ENCODE measurements around the gene AMD1.
A peak's percentile ranks its signal among the peaks of the same experiment; 100 is the strongest.
"Not testable (repeated sequence)": the region's sequence is repeated elsewhere in the genome, so short reads cannot be mapped to it uniquely, and the experiment has no call there.

Gene AMD1

DNA sequence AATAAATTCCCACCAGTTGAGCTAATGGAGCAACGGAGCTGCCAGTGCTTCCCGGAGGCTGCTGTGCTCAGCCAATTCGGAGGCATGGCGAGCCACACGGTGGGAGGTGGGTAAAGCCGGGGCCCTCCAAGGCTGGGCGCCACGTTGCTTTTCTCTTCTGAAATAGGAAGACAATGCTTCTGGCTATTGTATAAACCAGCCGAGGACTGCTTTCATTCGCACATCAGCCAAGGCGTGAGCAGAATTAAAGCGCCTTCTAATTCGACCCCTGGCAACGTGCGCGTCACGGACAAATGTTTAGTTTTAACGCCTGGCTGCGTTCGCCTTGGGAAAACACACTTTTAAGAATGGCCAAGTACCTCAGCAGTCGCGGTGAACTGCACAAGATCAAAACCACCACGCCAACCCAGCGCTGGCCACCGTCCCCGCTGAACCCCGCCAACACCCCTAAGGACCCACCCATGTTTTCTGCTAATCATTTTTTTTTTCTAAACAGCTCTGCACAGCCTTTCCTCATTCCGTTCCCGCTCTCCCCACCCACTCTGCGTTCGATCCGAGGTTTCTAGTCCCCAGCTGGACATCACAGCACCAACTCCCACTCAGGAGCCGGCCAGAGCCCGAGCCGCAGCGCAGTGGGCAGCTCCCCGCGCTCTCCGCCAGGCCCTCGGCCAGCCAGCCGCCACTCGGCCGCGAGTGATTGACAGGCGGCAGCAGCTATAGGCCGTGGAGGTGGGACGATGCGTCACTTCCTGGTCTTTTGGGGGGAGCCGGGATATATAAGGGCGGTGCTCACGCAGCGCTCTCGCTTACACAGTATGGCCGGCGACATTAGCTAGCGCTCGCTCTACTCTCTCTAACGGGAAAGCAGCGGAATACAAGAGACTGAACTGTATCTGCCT lies at the start of gene AMD1:
AMD1 (plus strand) TSS at position 805 of the 899 bp plus-strand sequence. CDS start 321 bp downstream, outside the sequence.
- DNase-seq (ENCODE audit: low read depth in 2 of 2): peak; percentile 86 to 88

DNA sequence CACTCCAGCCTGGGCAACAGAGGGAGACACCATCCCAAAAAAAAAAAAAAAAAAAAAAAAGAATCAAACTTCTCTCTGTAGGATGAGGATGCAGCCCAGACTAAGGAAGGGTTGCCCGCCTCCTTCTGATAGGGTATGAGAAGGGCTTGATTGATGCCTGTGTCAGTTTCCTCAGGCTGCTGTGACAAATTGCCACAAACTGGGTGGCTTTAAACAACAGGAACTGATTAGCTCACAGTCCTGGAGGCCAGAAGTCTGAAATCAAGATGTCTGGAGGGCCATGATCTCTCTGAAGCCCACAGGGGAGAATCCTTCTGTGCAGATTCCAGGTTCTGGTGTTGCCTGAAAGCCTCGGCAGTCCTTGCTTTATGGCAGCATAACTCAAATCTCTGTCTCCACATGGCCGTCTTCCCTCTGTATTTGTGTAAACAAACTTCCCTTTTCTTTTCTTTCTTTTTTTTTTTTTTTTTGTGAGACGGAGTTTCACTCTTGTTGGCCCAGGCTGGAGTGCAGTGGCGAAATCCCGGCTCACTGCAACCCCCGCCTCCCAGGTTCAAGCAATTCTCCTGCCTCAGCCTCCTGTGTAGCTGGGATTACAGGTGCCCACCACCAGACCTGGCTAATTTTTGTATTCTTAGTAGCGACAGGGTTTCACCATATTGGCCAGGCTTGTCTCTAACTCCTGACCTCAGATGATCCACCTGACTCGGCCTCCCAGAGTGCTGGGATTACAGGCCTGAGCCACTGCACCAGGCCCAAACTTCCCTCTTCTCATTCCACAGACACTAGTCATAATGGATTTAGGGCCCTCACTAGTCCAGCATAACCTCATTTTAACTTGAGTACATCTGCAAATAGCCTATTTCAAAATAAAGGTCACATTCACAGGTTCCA lies 48.1 kb upstream of the AMD1 start:
- no peak for DNase-seq (ENCODE audit: low read depth in 2 of 2)

DNA sequence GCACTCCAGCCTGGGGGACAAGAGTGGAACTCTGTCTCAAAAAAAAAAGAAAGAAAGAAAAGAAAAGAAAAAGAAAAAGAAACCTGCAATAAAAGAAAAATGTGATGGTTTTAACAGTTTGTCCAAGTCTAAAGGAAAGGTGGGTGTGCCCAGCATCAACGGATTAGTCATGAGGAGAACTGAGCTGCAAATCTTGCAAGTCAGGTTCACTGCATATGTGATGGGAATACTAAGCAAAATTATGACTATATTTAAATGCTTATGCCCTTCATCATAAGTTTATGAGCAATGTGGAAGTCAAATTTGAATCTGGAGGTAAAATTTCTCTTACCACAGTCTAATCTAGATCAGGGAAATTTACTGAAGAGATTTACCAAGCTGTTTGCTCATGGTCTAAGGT lies 46.2 kb upstream of the AMD1 start:
- no peak for DNase-seq (ENCODE audit: low read depth in 2 of 2)

DNA sequence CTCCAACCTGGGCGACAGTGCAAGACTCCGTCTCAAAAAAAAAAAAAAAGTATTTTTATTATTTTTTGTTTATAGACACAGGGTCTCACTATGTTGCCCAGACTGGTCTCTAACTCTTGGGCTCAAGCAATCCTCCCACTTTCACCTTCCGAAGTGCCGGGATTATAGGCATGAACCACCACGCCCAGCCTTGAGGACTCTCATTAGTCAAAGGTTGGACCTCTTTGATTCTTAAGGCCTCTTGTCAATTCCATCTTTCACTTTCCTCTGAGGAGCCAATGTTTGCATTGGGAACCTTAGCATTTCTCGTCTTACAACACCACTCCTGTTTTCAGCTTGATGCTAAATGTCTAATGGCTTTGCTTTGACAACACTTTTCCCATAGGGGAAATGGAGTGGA lies 43.2 kb upstream of the AMD1 start:
- no peak for DNase-seq (ENCODE audit: low read depth in 2 of 2)

DNA sequence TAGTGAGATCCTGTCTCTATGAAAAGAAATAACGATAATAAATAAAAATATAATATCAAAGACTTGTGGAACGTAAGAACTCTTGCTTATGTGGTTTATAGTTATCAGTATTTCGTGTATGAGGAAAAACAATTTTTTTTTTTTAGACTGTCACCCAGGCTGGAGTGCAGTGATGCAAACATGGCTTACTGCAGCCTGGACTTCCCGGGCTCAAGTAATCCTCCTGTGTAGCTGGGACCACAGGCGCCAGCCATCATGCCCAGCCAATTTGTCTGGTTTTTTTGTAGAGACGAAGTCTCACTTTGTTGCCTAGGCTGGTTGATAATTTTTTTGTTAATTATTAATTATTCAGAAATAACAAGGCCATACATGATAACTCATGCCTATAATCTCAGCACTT lies 40.8 kb upstream of the AMD1 start:
- DNase-seq (ENCODE audit: low read depth in 2 of 2): no peak

DNA sequence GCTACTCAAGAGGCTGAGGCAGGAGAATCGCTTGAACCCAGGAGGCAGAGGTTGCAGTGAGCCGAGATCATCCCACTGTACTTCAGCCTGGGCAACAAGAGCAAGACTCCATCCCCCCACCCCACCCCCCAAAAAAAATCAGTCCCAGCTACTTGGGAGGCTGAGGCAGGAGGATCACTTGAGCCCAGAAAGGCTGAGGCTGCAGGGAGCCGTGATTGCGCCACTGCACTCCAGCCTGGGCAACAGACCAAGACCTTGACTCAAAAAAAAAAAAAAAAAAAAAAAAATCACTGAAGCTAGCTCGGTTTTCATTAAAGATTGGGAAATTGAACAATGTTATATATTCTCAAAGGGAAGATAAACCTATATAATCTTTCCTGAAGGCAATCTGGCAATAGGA lies 38.8 kb upstream of the AMD1 start:
- not testable (repeated sequence) for DNase-seq (ENCODE audit: low read depth in 2 of 2)

DNA sequence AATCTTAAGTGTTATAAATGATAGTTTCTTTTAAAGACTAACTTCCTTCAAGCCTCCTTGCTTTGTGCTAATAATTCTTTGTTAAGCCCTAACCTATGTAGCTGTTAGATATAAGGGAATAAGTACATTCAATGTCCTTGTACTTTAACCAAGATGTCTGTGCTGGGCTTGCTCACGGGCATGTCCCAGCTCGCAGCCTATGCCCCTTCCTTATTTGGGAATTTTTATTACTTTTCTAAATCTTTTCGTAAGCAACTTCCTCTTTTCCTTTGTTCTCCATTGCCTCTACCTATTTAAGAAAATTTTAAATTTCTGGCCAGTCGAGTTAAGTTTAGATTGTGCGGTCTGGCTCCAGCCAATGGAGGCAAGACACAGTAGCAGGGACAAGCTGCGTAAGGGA lies 33.3 kb upstream of the AMD1 start:
- DNase-seq (ENCODE audit: low read depth in 2 of 2): no peak

DNA sequence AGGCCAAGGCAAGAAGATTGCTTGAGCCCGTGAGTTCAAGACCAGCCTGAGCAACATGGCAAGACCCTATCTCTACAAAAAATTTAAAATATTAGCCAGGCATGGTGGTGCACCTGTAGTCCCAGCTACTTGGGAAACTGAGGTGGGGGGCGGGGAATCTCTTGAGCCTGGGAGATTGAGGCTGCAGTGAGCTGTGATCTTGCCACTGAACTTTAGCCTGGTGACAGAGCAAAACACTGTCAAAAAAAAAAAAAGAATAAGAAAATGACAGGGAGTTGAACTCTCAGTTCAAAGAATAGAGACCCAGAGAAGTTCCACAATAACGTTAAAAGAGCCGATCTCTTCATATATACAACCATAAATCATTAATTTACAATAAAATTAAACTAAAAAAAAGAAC lies 24.8 kb upstream of the AMD1 start:
- DNase-seq (ENCODE audit: low read depth in 2 of 2): no peak

DNA sequence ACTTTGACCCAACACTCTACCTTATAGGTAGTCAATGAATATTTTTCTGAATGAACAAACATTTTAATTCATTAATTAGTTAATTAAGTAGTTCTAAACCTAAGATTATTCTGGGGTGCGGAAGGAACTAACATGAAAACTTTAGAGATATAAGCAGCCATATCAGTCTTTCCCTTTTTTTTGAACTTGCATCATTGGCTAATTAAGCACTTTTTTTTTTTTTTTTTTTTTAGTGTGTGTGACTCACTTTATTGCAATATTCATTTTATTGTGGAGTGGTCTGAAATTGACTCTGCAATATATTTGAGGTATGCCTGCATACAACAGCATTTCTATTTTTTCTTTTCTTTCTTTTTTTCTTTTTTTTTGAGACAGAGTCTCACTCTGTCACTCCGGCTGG lies 21.8 kb upstream of the AMD1 start:
- no peak for DNase-seq (ENCODE audit: low read depth in 2 of 2)

DNA sequence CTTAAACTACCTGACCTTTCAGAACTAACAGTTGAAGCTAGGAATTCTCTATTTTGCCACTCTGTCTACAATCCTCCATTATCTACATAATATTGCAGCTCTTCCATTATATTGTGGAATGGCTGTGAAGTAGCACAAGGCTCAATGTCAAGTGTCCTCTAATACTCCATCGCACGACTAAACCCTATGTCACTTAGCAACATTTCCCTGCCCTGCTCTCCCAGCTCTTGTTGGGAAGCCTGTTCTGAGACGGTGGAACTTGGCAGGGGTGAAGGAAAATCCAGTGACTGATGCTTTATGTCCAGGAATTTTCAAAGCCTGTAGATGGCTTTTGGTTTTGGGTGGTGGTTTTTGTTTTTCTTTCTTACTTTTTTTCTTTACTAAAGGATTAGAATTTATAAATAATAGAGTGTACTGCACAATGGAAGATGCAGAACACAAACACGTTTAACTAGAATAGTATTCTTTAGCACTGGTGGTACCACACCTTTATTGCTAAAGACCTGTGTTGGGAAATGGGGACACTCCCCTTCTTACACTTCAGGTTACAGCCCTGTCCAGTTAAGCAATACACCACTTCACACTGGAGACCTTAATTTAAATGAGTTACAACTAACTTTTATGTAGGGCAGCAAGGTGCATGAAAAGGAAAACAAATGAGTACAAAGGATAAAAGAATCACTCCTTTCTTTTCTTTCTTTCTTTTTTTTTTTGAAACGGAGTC lies 20.7 kb upstream of the AMD1 start:
- no peak for DNase-seq (ENCODE audit: low read depth in 2 of 2)

DNA sequence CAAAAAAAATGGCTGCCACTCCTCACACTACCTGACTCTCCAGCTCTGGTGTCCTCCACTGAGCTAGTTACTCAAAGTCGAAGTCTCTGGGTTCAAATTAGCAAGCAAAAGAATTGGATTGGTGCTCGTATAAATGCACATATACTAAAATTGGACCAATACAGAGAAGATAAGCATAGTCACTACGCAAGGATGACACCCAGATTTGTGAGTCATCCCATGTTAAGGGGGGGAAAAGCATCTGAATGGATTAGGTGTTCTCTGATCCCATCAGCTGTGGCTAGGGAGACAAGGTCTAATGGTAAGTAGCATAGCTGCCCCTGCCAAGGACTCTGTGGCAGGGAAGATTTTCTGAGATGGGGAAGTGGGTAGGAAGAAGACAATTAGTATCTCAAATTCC lies 18.3 kb upstream of the AMD1 start:
- no peak for DNase-seq (ENCODE audit: low read depth in 2 of 2)

DNA sequence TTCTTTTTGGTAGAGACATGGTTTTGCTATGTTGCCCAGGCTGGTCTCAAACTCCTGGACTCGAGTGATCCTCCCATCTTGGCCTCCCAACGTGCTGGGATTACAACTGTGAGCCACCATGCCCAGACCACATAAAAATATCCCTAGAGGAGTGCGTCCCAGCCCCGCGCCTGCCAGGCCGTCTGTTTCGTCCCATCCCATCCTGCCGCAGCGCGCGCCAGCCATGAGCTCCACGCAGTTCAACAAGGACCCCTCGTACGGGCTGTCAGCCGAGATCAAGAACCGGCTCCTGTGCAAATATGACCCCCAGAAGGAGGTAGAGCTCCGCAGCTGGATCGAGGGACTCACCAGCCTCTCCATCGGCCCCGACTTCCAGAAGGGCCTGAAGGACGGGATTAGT lies 16.6 kb upstream of the AMD1 start:
- DNase-seq (ENCODE audit: low read depth in 2 of 2): no peak

DNA sequence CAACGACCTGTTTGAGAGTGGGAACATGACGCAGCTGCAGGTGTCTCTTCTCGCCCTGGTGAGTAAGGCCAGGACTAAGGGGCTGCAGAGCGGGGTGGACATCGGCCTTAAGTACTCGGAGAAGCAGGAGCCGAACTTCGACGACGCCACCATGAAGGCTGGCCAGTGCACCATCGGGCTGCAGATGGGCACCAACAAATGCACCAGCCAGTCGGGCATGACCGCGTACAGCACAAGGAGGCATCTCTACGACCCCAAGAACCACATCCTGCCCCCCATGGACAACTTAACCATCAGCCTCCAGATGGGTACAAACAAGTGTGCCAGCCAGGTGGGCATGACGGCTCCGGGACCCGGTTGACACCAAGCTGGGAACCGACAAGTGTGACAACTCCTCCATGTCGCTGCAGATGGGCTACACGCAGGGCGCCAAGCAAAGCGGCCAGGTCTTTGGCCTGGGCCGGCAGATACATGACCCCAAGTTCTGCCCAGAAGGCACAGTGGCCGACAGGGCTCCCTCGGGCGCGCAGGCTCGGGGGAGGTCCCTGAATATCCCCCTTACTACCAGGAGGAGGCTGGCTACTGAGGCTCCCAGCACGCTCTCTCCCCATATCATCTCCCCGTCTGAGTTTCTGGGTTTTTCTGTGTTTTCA lies 15.9 kb upstream of the AMD1 start:
- DNase-seq (ENCODE audit: low read depth in 2 of 2): no peak

DNA sequence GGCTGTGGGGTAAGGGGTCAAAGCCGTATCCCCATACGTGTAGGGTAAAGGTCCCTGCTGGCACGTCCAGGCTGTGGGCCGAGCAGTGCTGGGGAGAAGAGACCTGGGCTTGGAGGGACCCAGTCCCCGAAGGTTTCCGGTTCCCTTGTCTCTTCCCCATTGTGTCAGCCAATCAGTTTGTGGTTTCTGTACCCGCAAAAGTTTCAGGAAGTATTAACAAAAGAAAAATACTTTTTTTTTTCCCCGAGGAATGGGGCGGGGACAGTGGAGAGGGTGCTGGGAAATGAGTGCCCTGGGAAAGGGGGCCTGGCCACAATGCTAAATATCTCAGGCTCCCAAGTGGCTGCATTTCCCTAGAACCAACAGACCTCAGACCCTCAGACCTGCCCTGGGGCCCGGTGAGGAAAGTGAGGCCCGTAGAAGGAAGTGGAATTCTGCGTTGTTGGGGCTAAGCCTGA lies 15.2 kb upstream of the AMD1 start:
- no peak for DNase-seq (ENCODE audit: low read depth in 2 of 2)

DNA sequence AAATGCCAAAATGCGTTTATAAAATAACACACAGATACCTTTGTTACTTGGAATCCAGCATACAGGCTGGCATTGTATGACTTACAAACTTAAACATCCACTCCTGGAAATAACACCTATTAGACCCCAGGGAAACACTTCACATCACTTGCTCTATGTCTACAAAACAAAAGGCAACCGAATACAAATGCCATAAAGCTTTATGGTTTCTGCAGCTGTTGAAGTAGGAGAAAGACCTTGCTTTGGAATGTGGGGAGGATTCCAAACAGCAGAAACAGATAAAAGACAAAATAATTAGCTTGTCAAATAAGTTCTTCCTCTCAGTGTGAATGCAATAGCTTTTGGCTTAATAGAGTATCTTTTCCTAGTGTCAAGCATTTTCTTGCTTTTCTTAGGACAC lies 9.8 kb upstream of the AMD1 start:
- no peak for DNase-seq (ENCODE audit: low read depth in 2 of 2)

DNA sequence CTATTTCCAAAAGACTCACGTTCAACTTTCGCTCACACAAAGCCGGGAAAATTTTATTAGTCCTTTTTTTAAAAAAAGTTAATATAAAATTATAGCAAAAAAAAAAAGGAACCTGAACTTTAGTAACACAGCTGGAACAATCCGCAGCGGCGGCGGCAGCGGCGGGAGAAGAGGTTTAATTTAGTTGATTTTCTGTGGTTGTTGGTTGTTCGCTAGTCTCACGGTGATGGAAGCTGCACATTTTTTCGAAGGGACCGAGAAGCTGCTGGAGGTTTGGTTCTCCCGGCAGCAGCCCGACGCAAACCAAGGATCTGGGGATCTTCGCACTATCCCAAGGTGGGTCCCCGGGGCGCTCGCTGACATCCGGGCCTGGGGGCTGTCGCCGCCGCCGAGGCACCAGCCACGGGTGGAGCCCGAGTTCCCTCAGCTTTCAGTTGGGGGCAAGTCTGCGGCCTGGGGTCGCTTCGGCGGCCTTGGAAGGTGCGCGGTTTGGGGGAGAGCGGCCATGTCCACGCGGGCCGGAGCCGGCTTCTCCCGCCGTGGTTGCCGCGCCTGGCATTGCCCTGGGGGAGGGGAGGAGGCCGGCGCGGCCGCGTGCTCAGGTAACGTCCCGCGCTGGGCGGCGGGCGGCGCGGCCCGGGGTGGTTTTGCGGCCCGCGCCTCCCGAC lies 429 bp downstream of the AMD1 start:
- peak; percentile 17 for DNase-seq (ENCODE audit: low read depth in 2 of 2)

DNA sequence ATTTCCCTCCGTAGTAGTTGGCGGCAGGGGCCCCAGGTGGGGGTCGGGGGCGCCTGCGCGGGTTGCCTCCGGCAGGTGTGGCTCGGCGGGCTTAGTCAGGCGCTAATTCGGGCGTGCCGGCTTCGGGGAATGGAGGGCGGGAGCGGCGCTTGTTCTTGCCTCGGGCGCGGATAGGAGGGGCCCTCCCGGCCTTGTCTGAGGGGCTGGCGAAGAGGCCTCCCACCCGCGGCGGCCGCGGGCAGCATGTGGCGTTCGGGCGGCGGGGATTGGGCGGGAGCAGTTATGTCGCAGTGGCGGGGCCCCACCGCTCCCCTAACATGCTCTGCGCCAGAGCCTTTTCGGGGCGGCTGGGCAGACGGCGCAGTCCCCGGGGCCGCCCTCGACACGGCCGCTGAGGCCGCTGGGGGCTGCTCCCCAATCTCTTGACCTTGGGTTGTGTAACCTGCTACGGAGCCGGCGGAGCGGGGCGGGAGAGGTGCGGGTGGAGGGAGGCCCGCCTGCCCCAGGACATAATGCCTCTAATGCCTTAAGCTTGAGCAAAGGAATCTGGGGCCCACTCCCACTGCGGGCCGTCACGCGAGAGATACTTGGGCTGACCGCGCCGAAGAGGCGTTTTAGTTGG lies 1.1 kb downstream of the AMD1 start:
- DNase-seq (ENCODE audit: low read depth in 2 of 2): peak; percentile 46 to 48

DNA sequence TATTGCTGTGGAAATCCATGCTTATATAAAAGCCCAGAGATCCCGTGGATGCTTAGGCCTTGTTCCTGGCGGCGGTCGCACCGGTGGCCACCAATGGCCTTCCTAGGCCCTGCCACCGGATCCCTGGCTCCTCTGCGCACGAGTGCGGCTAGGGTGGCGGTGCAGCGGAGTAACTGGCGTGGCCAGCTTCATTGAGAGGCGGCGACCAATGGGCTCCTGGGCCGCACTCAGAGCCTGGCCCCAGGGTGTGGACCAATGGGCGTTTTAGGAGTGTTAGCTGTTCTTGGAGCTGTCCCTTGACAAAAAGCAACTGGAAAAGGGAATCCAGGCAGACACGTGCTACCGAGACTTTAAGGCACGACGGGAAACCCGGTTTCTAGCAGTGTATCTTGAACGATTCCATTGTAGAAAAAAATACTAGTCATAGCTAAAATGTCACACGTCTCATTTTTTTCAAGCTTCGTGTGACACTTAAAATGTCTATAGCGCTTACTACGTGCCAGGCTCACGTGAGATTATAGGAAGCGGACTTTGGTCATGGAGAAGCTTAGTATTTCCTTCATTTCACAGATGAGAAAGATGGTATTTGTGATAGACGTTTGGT lies 1.7 kb downstream of the AMD1 start:
- DNase-seq (ENCODE audit: low read depth in 2 of 2): peak; percentile 5 to 14

DNA sequence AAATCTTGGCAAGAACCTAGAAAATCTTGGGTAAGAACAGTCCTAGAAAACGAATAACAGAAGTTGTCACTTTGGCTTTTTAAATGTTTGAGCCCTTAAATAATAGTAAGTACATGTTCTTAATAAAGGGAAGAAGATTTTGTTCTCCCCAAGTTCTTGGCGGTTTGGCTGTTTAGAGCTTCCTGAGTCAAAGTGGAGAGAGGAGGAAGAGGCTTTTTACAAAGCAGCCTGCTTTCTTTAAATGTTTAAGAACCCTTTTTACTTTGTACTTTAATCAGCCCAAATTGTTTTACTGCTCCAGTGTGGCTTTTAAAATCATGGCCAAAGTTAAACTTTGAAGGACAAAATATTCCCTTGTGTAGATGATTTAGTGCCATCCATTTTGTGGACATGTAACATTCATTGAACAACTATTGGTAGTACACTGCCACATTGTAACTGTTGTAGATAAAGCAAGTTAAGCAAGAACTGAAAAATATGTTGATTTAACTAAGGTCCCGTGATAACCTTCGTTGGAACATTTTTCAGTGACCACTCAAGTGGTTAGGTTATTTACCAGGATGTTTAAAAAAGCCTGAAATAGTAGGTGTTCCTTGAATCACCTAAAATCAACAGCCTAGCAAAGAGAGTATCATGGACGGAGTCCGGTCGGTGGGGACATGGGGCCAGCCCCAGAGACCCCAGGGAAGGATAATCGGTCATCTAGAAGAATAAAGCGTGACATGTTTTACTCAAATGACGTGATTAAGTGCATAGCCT lies 2.4 kb downstream of the AMD1 start:
- no peak for DNase-seq (ENCODE audit: low read depth in 2 of 2)
